MG63 (cell line): ENCODE results near the gene NUMB. TPM values are rescaled to one million over a fixed set of nuclear protein-coding genes. Genes with fewer than 3 reads are reported as not detected.

Source experiments
- DNase-seq: peaks from one replicate; pipeline ENCODE4 v3.0.0-alpha.2; 2020
- H3K27me3 ChIP-seq: fragments of 250-450 bp; sonication (Bioruptor Pico); 2 replicates; pipeline ENCODE4 v1.5.1; 2020; ENCODE audit warnings: mild to moderate bottlenecking, moderate library complexity
- H3K36me3 ChIP-seq: fragments of 250-450 bp; sonication (Bioruptor Pico); 2 replicates; pipeline ENCODE4 v1.5.1; 2020; ENCODE audit warnings: mild to moderate bottlenecking, moderate library complexity
- H3K4me3 ChIP-seq: fragments of 250-450 bp; sonication (Bioruptor Pico); 2 replicates; pipeline ENCODE4 v1.5.1; 2020; ENCODE audit warnings: mild to moderate bottlenecking, moderate library complexity
- H3K9me3 ChIP-seq: fragments of 250-450 bp; sonication (Bioruptor Pico); 2 replicates; pipeline ENCODE4 v1.5.1; 2020; ENCODE audit warnings: mild to moderate bottlenecking, moderate library complexity
- total RNA-seq: library from RNA; depleted of rRNA; stranded (reverse); fragments of >200 nt; shearing (Covaris generic); gene quantifications from 2 replicates; pipeline ENCODE4 v1.2.3, GENCODE V29; 2014; ENCODE audit warnings: low replicate concordance

Gene NUMB
- total RNA-seq, 1 experiment from 2014 or later, result 12.2 TPM

DNA sequence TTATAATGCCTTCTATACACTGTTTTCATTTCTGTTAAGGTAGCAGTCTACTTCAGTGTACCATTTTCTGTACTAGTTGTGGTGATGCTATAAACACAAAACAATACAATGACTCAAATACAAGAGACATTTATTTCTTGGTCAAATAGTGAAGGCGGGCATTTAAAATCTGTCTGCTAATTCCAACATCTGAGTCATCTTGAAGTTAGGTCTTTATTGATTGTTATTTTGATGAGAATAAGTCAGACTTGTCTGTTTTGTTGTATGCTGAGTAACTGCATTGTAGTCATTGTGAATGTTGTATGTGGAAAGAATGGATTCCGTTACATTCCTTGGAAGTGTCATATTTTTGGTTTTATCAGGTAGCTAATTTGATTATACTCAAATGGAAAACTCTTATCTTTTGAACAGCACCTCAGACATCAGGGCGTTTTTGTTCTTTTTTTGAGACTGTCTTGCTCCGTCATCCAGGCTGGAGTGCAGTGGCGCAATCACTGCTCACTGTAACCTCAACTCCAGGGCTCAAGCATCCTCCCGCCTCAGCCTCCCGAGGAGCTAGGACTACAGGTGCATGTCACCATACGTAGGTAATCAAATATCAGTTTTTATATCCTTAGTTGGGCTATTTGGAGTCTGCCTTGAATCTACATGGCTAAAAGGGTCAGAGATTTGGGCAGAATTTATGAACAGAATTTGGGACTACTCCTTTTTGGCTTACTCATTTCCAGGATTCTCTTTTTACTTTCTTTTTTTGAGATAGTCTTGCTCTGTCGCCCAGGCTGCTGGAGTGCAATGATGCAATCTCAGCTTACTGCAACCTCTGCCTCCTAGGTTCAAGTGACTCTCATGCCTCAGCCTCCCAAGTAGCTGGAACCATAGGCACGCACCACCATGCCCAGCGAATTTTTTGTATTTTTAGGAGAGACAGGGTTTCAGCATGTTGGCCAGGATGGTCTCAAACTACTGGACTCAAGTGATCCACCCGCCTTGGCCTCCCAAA, 164.3 kb downstream of the NUMB start:
- no peak for DNase-seq
- Histone ChIP-seq H3K36me3 (peaks cover 5% of the 10 kb centered on the region; the same call in 1 of the 2 replicates), H3K9me3 (no peaks in the 10 kb centered on the region), H3K4me3 (no peak overlapping the region), H3K27me3 (no peaks in the 10 kb centered on the region)

GRCh38 chr14:73290279-73290678, 168.1 kb downstream of the NUMB start:
- peaks cover 5% of the 10 kb centered on the region; the same call in 1 of the 2 replicates for H3K36me3 ChIP-seq
- H3K4me3 ChIP-seq, result no peak overlapping the region
- DNase-seq, result no peak
- no peaks in the 10 kb centered on the region for H3K27me3 ChIP-seq
- H3K9me3 ChIP-seq, result no peaks in the 10 kb centered on the region

GRCh38 chr14:73289729-73290128, 168.6 kb downstream of the NUMB start:
- Histone ChIP-seq H3K27me3 (no peaks in the 10 kb centered on the region), H3K36me3 (peaks cover 5% of the 10 kb centered on the region; the same call in 1 of the 2 replicates), H3K9me3 (no peaks in the 10 kb centered on the region), H3K4me3 (no peak overlapping the region)
- DNase-seq, result no peak

DNA sequence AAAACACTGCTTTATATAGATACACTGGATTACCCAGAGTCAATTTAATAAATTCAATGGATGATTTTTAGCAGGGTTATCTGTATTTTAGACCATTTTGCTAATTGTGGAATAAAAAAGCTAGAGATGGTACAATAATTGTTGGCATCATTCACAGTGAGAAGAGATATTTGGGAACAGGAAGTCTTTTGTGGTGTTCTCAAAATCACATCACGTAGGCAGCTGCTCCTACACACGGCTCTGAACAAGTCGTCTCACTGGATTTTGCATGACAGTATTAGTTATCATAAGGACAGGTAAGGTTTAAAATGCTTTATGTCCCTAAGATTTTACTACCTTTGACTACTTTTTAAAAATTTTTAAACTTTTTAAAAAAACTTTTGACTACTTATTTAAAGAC, 169.0 kb downstream of the NUMB start:
- DNase-seq, result no peak
- no peaks in the 10 kb centered on the region for H3K27me3 ChIP-seq
- H3K36me3 ChIP-seq, result peaks cover 5% of the 10 kb centered on the region; the same call in 1 of the 2 replicates
- H3K9me3 ChIP-seq, result no peaks in the 10 kb centered on the region
- H3K4me3 ChIP-seq, result no peak overlapping the region

GRCh38 chr14:73287071-73287470, 171.3 kb downstream of the NUMB start:
- Histone ChIP-seq H3K4me3 (no peak overlapping the region), H3K27me3 (no peaks in the 10 kb centered on the region), H3K9me3 (no peaks in the 10 kb centered on the region), H3K36me3 (peaks cover 6% of the 10 kb centered on the region)
- DNase-seq, result no peak

- Histone ChIP-seq H3K4me3 (no peak overlapping the region), H3K36me3 (peaks cover 6% of the 10 kb centered on the region), H3K9me3 (no peaks in the 10 kb centered on the region), H3K27me3 (no peaks in the 10 kb centered on the region)
- no peak for DNase-seq
Observed at GRCh38 chr14:73286598-73286997, 171.7 kb downstream of the NUMB start.

- Histone ChIP-seq H3K9me3 (no peaks in the 10 kb centered on the region), H3K4me3 (no peak overlapping the region), H3K27me3 (no peaks in the 10 kb centered on the region), H3K36me3 (peaks cover 10% of the 10 kb centered on the region)
- DNase-seq, result no peak
Observed at GRCh38 chr14:73285979-73286378, 172.4 kb downstream of the NUMB start.

GRCh38 chr14:73283608-73284379, 174.6 kb downstream of the NUMB start:
- DNase-seq, result no peak
- peaks cover 10% of the 10 kb centered on the region for H3K36me3 ChIP-seq
- H3K4me3 ChIP-seq, result no peak overlapping the region
- no peaks in the 10 kb centered on the region for H3K27me3 ChIP-seq
- H3K9me3 ChIP-seq, result no peaks in the 10 kb centered on the region

- H3K27me3 ChIP-seq, result no peaks in the 10 kb centered on the region
- no peaks in the 10 kb centered on the region for H3K9me3 ChIP-seq
- no peak overlapping the region for H3K4me3 ChIP-seq
- DNase-seq, result no peak
- H3K36me3 ChIP-seq, result peaks cover 10% of the 10 kb centered on the region
Observed at GRCh38 chr14:73280903-73281302, 177.4 kb downstream of the NUMB start.

- no peaks in the 10 kb centered on the region for H3K9me3 ChIP-seq
- no peak for DNase-seq
- H3K36me3 ChIP-seq, result peaks cover 5% of the 10 kb centered on the region; the same call in 1 of the 2 replicates
- H3K27me3 ChIP-seq, result no peaks in the 10 kb centered on the region
- no peak overlapping the region for H3K4me3 ChIP-seq
Observed at GRCh38 chr14:73277376-73277775, 181.0 kb downstream of the NUMB start.

GRCh38 chr14:73276836-73277235, 181.5 kb downstream of the NUMB start:
- DNase-seq, result no peak
- Histone ChIP-seq H3K36me3 (peaks cover 5% of the 10 kb centered on the region; the same call in 1 of the 2 replicates), H3K9me3 (no peaks in the 10 kb centered on the region)

DNA sequence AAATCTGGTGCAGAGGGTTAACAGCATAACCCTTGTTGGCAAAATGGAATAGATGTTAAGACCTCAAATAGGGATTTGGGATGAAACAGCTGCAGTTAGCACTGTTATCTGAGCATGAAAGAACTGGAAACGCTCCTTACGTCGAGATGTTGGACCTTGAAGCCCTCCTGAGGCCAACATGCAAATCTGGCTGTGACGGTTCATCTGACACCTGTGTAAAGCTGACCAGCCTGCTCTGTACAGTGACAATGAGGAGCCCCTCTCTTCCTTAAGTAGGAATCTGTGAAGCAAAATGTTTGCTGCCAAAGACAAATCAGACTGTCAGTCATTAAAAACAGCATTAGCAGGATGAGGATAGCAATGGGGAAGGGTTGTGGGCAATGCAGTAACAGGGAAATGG, 184.5 kb downstream of the NUMB start:
- Histone ChIP-seq H3K4me3 (no peak overlapping the region), H3K9me3 (no peaks in the 10 kb centered on the region), H3K27me3 (no peaks in the 10 kb centered on the region)

More at GRCh38 chr14:73276836-73277235, 181.5 kb downstream of the NUMB start:
- Histone ChIP-seq H3K27me3 (no peaks in the 10 kb centered on the region), H3K4me3 (no peak overlapping the region)

GRCh38 chr14:73272393-73272792, 186.0 kb downstream of the NUMB start:
- no peak overlapping the region for H3K4me3 ChIP-seq
- H3K36me3 ChIP-seq, result no peaks in the 10 kb centered on the region
- DNase-seq, result no peak
- no peaks in the 10 kb centered on the region for H3K27me3 ChIP-seq
- H3K9me3 ChIP-seq, result no peaks in the 10 kb centered on the region

More for the DNA sequence above, 184.5 kb downstream of the NUMB start:
- no peaks in the 10 kb centered on the region for H3K36me3 ChIP-seq
- DNase-seq, result no peak

- Histone ChIP-seq H3K27me3 (no peaks in the 10 kb centered on the region), H3K36me3 (no peaks in the 10 kb centered on the region), H3K4me3 (no peak overlapping the region), H3K9me3 (no peaks in the 10 kb centered on the region)
- DNase-seq, result no peak
Observed at GRCh38 chr14:73269729-73270531, 188.4 kb downstream of the NUMB start.

DNA sequence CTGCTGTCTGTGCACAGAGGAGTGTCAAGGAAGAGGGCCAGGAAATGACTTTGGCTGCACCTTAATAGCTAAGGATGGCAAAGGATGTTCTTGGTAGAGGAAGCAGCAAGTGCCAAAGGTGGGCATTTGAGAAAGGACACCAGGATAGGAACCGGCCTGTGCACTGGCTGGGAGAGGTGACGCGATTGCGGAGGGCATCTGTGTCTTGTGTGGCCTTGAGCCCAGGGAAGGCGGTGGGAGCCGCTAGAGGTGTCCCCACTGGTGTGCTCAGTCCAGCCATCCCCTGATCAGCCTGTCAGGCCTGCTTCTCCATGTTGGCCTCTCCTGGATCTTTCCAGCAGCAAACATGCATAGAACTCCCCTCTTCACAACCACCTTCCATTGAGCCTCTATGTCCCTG, 190.9 kb downstream of the NUMB start:
- Histone ChIP-seq H3K4me3 (no peak overlapping the region), H3K36me3 (no peaks in the 10 kb centered on the region), H3K27me3 (no peaks in the 10 kb centered on the region), H3K9me3 (no peaks in the 10 kb centered on the region)
- no peak for DNase-seq

GRCh38 chr14:73266317-73266716, 192.0 kb downstream of the NUMB start:
- no peak overlapping the region for H3K4me3 ChIP-seq
- no peaks in the 10 kb centered on the region for H3K36me3 ChIP-seq
- H3K27me3 ChIP-seq, result no peaks in the 10 kb centered on the region
- no peak for DNase-seq
- no peaks in the 10 kb centered on the region for H3K9me3 ChIP-seq

- no peaks in the 10 kb centered on the region for H3K9me3 ChIP-seq
- DNase-seq, result no peak
- H3K4me3 ChIP-seq, result no peak overlapping the region
- no peaks in the 10 kb centered on the region for H3K27me3 ChIP-seq
- no peaks in the 10 kb centered on the region for H3K36me3 ChIP-seq
Observed at GRCh38 chr14:73265721-73266046, 192.7 kb downstream of the NUMB start.
